22Rv1 (cell line): ENCODE data around the gene TMEM205.
"Not testable (repeated sequence)": the region's sequence is repeated elsewhere in the genome, so short reads cannot be mapped to it uniquely, and the experiment has no call there.

ENCODE experiments used
- H3K27ac ChIP-seq: fragments of 450-650 bp; 2 replicates; pipeline ENCODE4 v1.5.1; 2017
- CTCF ChIP-seq: fragments of 450-650 bp; IDR thresholded peaks from 2 replicates; pipeline ENCODE4 v1.5.1; 2017; ENCODE audit warnings: mild to moderate bottlenecking
- ZFX ChIP-seq: fragments of 450-650 bp; IDR thresholded peaks from 2 replicates; pipeline ENCODE4 v1.6.1; 2017; ENCODE audit warnings: antibody characterized with exemption, borderline replicate concordance

The TMEM205 gene

GRCh38 chr19:11342429-11342828 is 3.6 kb downstream of the TMEM205 start:
- H3K27ac ChIP-seq, result no peak overlapping the region
- TF ChIP-seq CTCF (no peak), ZFX (no peak)

GRCh38 chr19:11340099-11340467 is 6.0 kb downstream of the TMEM205 start:
- H3K27ac ChIP-seq, result peak overlapping the region; percentile 86

GRCh38 chr19:11339254-11340098 is 6.6 kb downstream of the TMEM205 start, which contains the start of gene RAB3D:
Gene RAB3D (minus strand): TSS chr19:11339657. CDS start chr19:11337399, 2,258 bp downstream.
- TF ChIP-seq ZFX, result no peak
- no peak for TF ChIP-seq CTCF
- peak within 1 kb of the TSS; percentile 86 for H3K27ac ChIP-seq

- no peak for TF ChIP-seq ZFX
- no peak for TF ChIP-seq CTCF
- peak overlapping the region; percentile 86 for H3K27ac ChIP-seq
Measured at GRCh38 chr19:11338569-11339253, 7.4 kb downstream of the TMEM205 start.

GRCh38 chr19:11338121-11338520 is 7.9 kb downstream of the TMEM205 start:
- TF ChIP-seq CTCF, result no peak
- no peak for TF ChIP-seq ZFX
- peak overlapping the region; percentile 86; the same call in 1 of the 2 replicates for H3K27ac ChIP-seq

- no peak for TF ChIP-seq CTCF
- no peak for TF ChIP-seq ZFX
- no peak overlapping the region for H3K27ac ChIP-seq
Measured at GRCh38 chr19:11337080-11337479, 9.0 kb downstream of the TMEM205 start.

- H3K27ac ChIP-seq, result no peak overlapping the region
- TF ChIP-seq ZFX (no peak), CTCF (no peak)
Measured at GRCh38 chr19:11335449-11336146, 10.5 kb downstream of the TMEM205 start.

GRCh38 chr19:11333838-11334237 is 12.2 kb downstream of the TMEM205 start:
- H3K27ac ChIP-seq, result not testable (repeated sequence)
